SH-SY5Y (cell line): ENCODE measurements around the gene OSBPL10.

Source experiments
- GATA2 ChIP-seq: IDR thresholded peaks from 2 replicates; pipeline ENCODE4 v1.6.1; 2011; ENCODE audit warnings: mild to moderate bottlenecking, low read depth, low read length
- GATA3 ChIP-seq: IDR thresholded peaks from 2 replicates; pipeline ENCODE4 v1.6.1; 2011; ENCODE audit warnings: low read depth, mild to moderate bottlenecking, low read length, moderate library complexity

DNA sequence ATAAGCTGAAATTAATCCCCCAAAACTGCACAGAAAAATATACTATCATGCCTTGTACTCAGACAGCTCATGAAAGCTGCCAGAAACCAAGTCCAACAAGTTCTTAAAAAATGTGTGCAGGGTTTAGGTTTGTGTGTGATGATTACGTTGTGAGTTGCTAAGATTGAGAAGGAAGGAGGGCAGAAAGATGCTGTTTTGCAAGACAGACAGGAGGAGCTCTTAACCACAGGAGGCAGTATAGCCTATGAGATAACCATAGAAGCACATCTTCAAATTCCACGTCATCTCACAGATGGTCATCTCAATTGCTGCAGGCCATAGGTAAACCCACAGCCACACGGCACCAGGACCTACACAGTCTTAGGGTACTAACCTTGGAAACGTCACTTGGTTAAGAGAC is 256.4 kb downstream of the OSBPL10 start:
- TF ChIP-seq GATA2: no peak
- no peak for TF ChIP-seq GATA3
